PC-9 (cell line): Measurements from ENCODE around the gene ALG12.

Experiments
- CTCF ChIP-seq: fragments of 200-600 bp; sonication (generic); conservative IDR thresholded peaks from 2 replicates; pipeline ENCODE4 v1.6.1; 2017; ENCODE audit warnings: mixed run types, antibody characterized with exemption, mild to moderate bottlenecking, moderate library complexity
- EZH2 ChIP-seq: fragments of 200-600 bp; sonication (generic); IDR thresholded peaks from 2 replicates; pipeline ENCODE4 v1.8.0; 2017; ENCODE audit warnings: antibody characterized with exemption, low read depth

- TF ChIP-seq CTCF (no peak), EZH2 (no peak)
These were observed 45.9 kb downstream of the ALG12 start for GRCh38 chr22:49872347-49872746.
